HG02885 (cell line): ENCODE data around the gene IL11RA.
"Not testable (repeated sequence)": the region's sequence is repeated elsewhere in the genome, so short reads cannot be mapped to it uniquely, and the experiment has no call there.

Experiments
- ATAC-seq: cut with Tn5 transposase; IDR thresholded peaks from one replicate; pipeline ENCODE4 v1.9.1; 2021; ENCODE audit warnings: mild to moderate bottlenecking; ENCODE audit not compliant: unreplicated experiment, poor library complexity

IL11RA gene

GRCh38 chr9:34628656-34629490 lies 23.1 kb upstream of the IL11RA start, which contains the start of gene ARID3C:
Gene ARID3C (minus strand): TSS chr9:34629066. CDS start chr9:34628014, 1,052 bp downstream.
- peak; percentile 66 for ATAC-seq

- no peak for ATAC-seq
Observed at GRCh38 chr9:34629491-34629808, 22.5 kb upstream of the IL11RA start.

GRCh38 chr9:34630402-34631154 lies 21.4 kb upstream of the IL11RA start:
- ATAC-seq, result no peak

- no peak for ATAC-seq
Observed at GRCh38 chr9:34633166-34633565, 18.8 kb upstream of the IL11RA start.

GRCh38 chr9:34633851-34634550 lies 18.0 kb upstream of the IL11RA start:
- ATAC-seq, result peak; percentile 42

GRCh38 chr9:34634551-34635248 lies 17.3 kb upstream of the IL11RA start:
- ATAC-seq, result no peak

GRCh38 chr9:34635556-34635955 lies 16.4 kb upstream of the IL11RA start:
- ATAC-seq, result no peak

- ATAC-seq, result no peak
Observed at GRCh38 chr9:34636791-34637355, 15.1 kb upstream of the IL11RA start.

GRCh38 chr9:34637356-34638137 lies 14.4 kb upstream of the IL11RA start, which contains the start of gene SIGMAR1:
Gene SIGMAR1 (minus strand): TSS chr9:34637787. CDS start chr9:34637697, 90 bp downstream.
- ATAC-seq, result peak; percentile 91

GRCh38 chr9:34638138-34638445 lies 13.9 kb upstream of the IL11RA start:
- no peak for ATAC-seq

- not testable (repeated sequence) for ATAC-seq
Observed at GRCh38 chr9:34639322-34639721, 12.7 kb upstream of the IL11RA start.

- ATAC-seq, result no peak
Observed at GRCh38 chr9:34642679-34643078, 9.3 kb upstream of the IL11RA start.

- no peak for ATAC-seq
Observed at GRCh38 chr9:34644766-34645314, 7.1 kb upstream of the IL11RA start.

- peak; percentile 91 for ATAC-seq
Observed at GRCh38 chr9:34646211-34647083, 5.5 kb upstream of the IL11RA start, which contains the start of gene GALT. Gene GALT (plus strand): TSS chr9:34646675. CDS start chr9:34646705, 30 bp downstream.

GRCh38 chr9:34647084-34647403 lies 4.9 kb upstream of the IL11RA start:
- ATAC-seq, result no peak

GRCh38 chr9:34647651-34648050 lies 4.3 kb upstream of the IL11RA start:
- ATAC-seq, result no peak

GRCh38 chr9:34648673-34649072 lies 3.3 kb upstream of the IL11RA start:
- no peak for ATAC-seq

- no peak for ATAC-seq
Observed at GRCh38 chr9:34650816-34651215, 1.2 kb upstream of the IL11RA start.
